ENCODE data around the gene CDHR2.
A peak's percentile ranks its signal among the peaks of the same experiment; 100 is the strongest.
"Not testable (repeated sequence)": the region's sequence is repeated elsewhere in the genome, so short reads cannot be mapped to it uniquely, and the experiment has no call there.

CDHR2 gene

GRCh38 chr5:176592573-176592972, 43.4 kb downstream of the CDHR2 start:
- Mint-ChIP-seq H3K27ac (no peak overlapping the region), H3K27me3 (no peaks in the 10 kb centered on the region), H3K4me3 (no peak overlapping the region), H3K36me3 (no peaks in the 10 kb centered on the region), H3K4me1 (no peaks in the 10 kb centered on the region), H3K9me3 (no peaks in the 10 kb centered on the region)

GRCh38 chr5:176593273-176593869, 44.2 kb downstream of the CDHR2 start:
- H3K27ac Mint-ChIP-seq = no peak overlapping the region
- H3K4me3 Mint-ChIP-seq = no peak overlapping the region
- no peaks in the 10 kb centered on the region for H3K4me1 Mint-ChIP-seq
- no peaks in the 10 kb centered on the region for H3K27me3 Mint-ChIP-seq
- no peaks in the 10 kb centered on the region for H3K9me3 Mint-ChIP-seq
- H3K36me3 Mint-ChIP-seq = no peaks in the 10 kb centered on the region

GRCh38 chr5:176594554-176594953, 45.4 kb downstream of the CDHR2 start:
- no peaks in the 10 kb centered on the region for H3K27me3 Mint-ChIP-seq
- no peaks in the 10 kb centered on the region for H3K9me3 Mint-ChIP-seq

GRCh38 chr5:176595386-176595943, 46.3 kb downstream of the CDHR2 start:
- Mint-ChIP-seq H3K9me3 (no peaks in the 10 kb centered on the region), H3K36me3 (no peaks in the 10 kb centered on the region), H3K4me1 (no peaks in the 10 kb centered on the region), H3K27ac (no peak overlapping the region), H3K4me3 (no peak overlapping the region), H3K27me3 (no peaks in the 10 kb centered on the region)

More at GRCh38 chr5:176594554-176594953, 45.4 kb downstream of the CDHR2 start:
- Mint-ChIP-seq H3K4me3 (no peak overlapping the region), H3K4me1 (no peaks in the 10 kb centered on the region), H3K27ac (no peak overlapping the region), H3K36me3 (no peaks in the 10 kb centered on the region)

- Mint-ChIP-seq H3K9me3 (no peaks in the 10 kb centered on the region), H3K4me1 (no peaks in the 10 kb centered on the region), H3K27me3 (no peaks in the 10 kb centered on the region), H3K27ac (no peak overlapping the region), H3K36me3 (no peaks in the 10 kb centered on the region), H3K4me3 (peak overlapping the region; percentile 83)
Observed at GRCh38 chr5:176596069-176596644, 47.0 kb downstream of the CDHR2 start.

- no peaks in the 10 kb centered on the region for H3K4me1 Mint-ChIP-seq
Observed at GRCh38 chr5:176596689-176597416, 47.7 kb downstream of the CDHR2 start.

GRCh38 chr5:176597417-176598389, 48.6 kb downstream of the CDHR2 start:
- H3K4me3 Mint-ChIP-seq = peak overlapping the region; percentile 58
- no peaks in the 10 kb centered on the region for H3K27me3 Mint-ChIP-seq
- no peak overlapping the region for H3K27ac Mint-ChIP-seq
- no peaks in the 10 kb centered on the region for H3K36me3 Mint-ChIP-seq
- H3K4me1 Mint-ChIP-seq = no peaks in the 10 kb centered on the region
- H3K9me3 Mint-ChIP-seq = no peaks in the 10 kb centered on the region

More at GRCh38 chr5:176596689-176597416, 47.7 kb downstream of the CDHR2 start:
- H3K4me3 Mint-ChIP-seq = peak overlapping the region; percentile 83
- H3K9me3 Mint-ChIP-seq = no peaks in the 10 kb centered on the region
- H3K27ac Mint-ChIP-seq = no peak overlapping the region
- no peaks in the 10 kb centered on the region for H3K36me3 Mint-ChIP-seq
- no peaks in the 10 kb centered on the region for H3K27me3 Mint-ChIP-seq

GRCh38 chr5:176599749-176600430, 50.7 kb downstream of the CDHR2 start:
- not testable (repeated sequence) for H3K36me3 Mint-ChIP-seq, H3K4me1 Mint-ChIP-seq, H3K27ac Mint-ChIP-seq, H3K4me3 Mint-ChIP-seq, H3K9me3 Mint-ChIP-seq, H3K27me3 Mint-ChIP-seq

- no peaks in the 10 kb centered on the region for H3K36me3 Mint-ChIP-seq
- no peak overlapping the region for H3K27ac Mint-ChIP-seq
- no peak overlapping the region for H3K4me3 Mint-ChIP-seq
- H3K27me3 Mint-ChIP-seq = no peaks in the 10 kb centered on the region
- H3K9me3 Mint-ChIP-seq = no peaks in the 10 kb centered on the region
- H3K4me1 Mint-ChIP-seq = no peaks in the 10 kb centered on the region
Observed at GRCh38 chr5:176601901-176602482, 52.9 kb downstream of the CDHR2 start.

- no peak overlapping the region for H3K27ac Mint-ChIP-seq
- H3K27me3 Mint-ChIP-seq = no peaks in the 10 kb centered on the region
- H3K9me3 Mint-ChIP-seq = no peaks in the 10 kb centered on the region
- H3K36me3 Mint-ChIP-seq = no peaks in the 10 kb centered on the region
- no peaks in the 10 kb centered on the region for H3K4me1 Mint-ChIP-seq
- H3K4me3 Mint-ChIP-seq = no peak overlapping the region
Observed at GRCh38 chr5:176603091-176603490, 53.9 kb downstream of the CDHR2 start.

GRCh38 chr5:176606032-176606431, 56.9 kb downstream of the CDHR2 start:
- Mint-ChIP-seq H3K27ac (no peak overlapping the region), H3K9me3 (no peaks in the 10 kb centered on the region), H3K4me3 (no peak overlapping the region), H3K36me3 (no peaks in the 10 kb centered on the region), H3K4me1 (peaks cover 13% of the 10 kb centered on the region), H3K27me3 (peaks cover 9% of the 10 kb centered on the region)

- Mint-ChIP-seq H3K9me3 (no peaks in the 10 kb centered on the region), H3K4me1 (peaks cover 13% of the 10 kb centered on the region), H3K4me3 (no peak overlapping the region), H3K27ac (no peak overlapping the region), H3K36me3 (no peaks in the 10 kb centered on the region), H3K27me3 (peaks cover 13% of the 10 kb centered on the region)
Observed at GRCh38 chr5:176606875-176607274, 57.7 kb downstream of the CDHR2 start.

- Mint-ChIP-seq H3K27ac (no peak overlapping the region), H3K4me3 (peak overlapping the region; percentile 92), H3K36me3 (no peaks in the 10 kb centered on the region), H3K27me3 (peaks cover 17% of the 10 kb centered on the region), H3K4me1 (peaks cover 13% of the 10 kb centered on the region), H3K9me3 (no peaks in the 10 kb centered on the region)
Observed at GRCh38 chr5:176608142-176608705, 59.1 kb downstream of the CDHR2 start.
